Neural progenitor cell (in vitro differentiated cells): ENCODE data around the gene ITGAX. TPM values are rescaled to one million over a fixed set of nuclear protein-coding genes. Genes with fewer than 3 reads are reported as not detected.

Source experiments
- DNase-seq: peaks from one replicate; pipeline ENCODE4 v3.0.0-alpha.2; 2016; ENCODE audit warnings: low spot score
- H2AFZ ChIP-seq: fragments of 200-600 bp; sonication (generic); replicated peaks from 2 replicates; pipeline ENCODE4 v1.6.1; 2016; ENCODE audit warnings: antibody characterized with exemption
- H3F3A ChIP-seq: fragments of 200-600 bp; sonication (generic); 2 replicates; pipeline ENCODE4 v1.6.1; 2016; ENCODE audit warnings: antibody characterized with exemption, low read depth
- H3K27ac ChIP-seq: fragments of 200-600 bp; sonication (generic); 2 replicates; pipeline ENCODE4 v1.5.1; 2016; ENCODE audit warnings: mild to moderate bottlenecking
- H3K27me3 ChIP-seq: fragments of 200-600 bp; sonication (generic); 2 replicates; pipeline ENCODE4 v1.6.1; 2016; ENCODE audit warnings: mild to moderate bottlenecking, moderate library complexity
- H3K36me3 ChIP-seq: fragments of 200-600 bp; sonication (generic); 2 replicates; pipeline ENCODE4 v1.5.1; 2016
- H3K4me1 ChIP-seq: fragments of 200-600 bp; sonication (generic); 2 replicates; pipeline ENCODE4 v1.6.1; 2016; ENCODE audit warnings: mixed run types
- H3K4me2 ChIP-seq: fragments of 200-600 bp; sonication (generic); 2 replicates; pipeline ENCODE4 v1.6.1; 2016
- H3K4me3 ChIP-seq: fragments of 200-600 bp; sonication (generic); 2 replicates; pipeline ENCODE4 v1.5.1; 2016
- H3K79me2 ChIP-seq: fragments of 200-600 bp; sonication (generic); 2 replicates; pipeline ENCODE4 v1.6.1; 2016; ENCODE audit warnings: low read depth
- H3K9ac ChIP-seq: fragments of 200-600 bp; sonication (generic); 2 replicates; pipeline ENCODE4 v1.6.1; 2016
- H3K9me3 ChIP-seq: fragments of 200-600 bp; sonication (generic); 2 replicates; pipeline ENCODE4 v1.5.1; 2016; ENCODE audit warnings: low read depth
- H4K20me1 ChIP-seq: fragments of 200-600 bp; sonication (generic); 2 replicates; pipeline ENCODE4 v1.6.1; 2016; ENCODE audit warnings: low read depth
- H3K27ac Mint-ChIP-seq: 3 replicates; pipeline ENCODE4 v1.8.0; 2021; ENCODE audit warnings: mixed read lengths
- H3K27me3 Mint-ChIP-seq: 2 replicates; pipeline ENCODE4 v1.8.0; 2022; ENCODE audit warnings: low read depth, mild to moderate bottlenecking, inconsistent platforms, moderate library complexity, mixed read lengths; ENCODE audit not compliant: insufficient read depth
- H3K36me3 Mint-ChIP-seq: 3 replicates; pipeline ENCODE4 v1.8.0; 2021; ENCODE audit warnings: mixed read lengths
- H3K4me1 Mint-ChIP-seq: 3 replicates; pipeline ENCODE4 v1.8.0; 2021; ENCODE audit warnings: mixed read lengths
- H3K4me3 Mint-ChIP-seq: 3 replicates; pipeline ENCODE4 v1.8.0; 2021; ENCODE audit warnings: mild to moderate bottlenecking, moderate library complexity, mixed read lengths
- H3K9me3 Mint-ChIP-seq: 3 replicates; pipeline ENCODE4 v1.8.0; 2020; ENCODE audit warnings: mixed read lengths
- CTCF ChIP-seq: fragments of 200-600 bp; sonication (generic); IDR thresholded peaks from 2 replicates; pipeline ENCODE4 v1.5.1; 2017; ENCODE audit warnings: antibody characterized with exemption, mild to moderate bottlenecking
- EZH2 ChIP-seq: fragments of 200-600 bp; sonication (generic); IDR thresholded peaks from 2 replicates; pipeline ENCODE4 v1.6.1; 2017; ENCODE audit warnings: antibody characterized with exemption, mild to moderate bottlenecking, moderate library complexity
- EZH2phosphoT487 ChIP-seq: fragments of 200-600 bp; sonication (generic); IDR thresholded peaks from 2 replicates; pipeline ENCODE4 v1.6.1; 2017; ENCODE audit warnings: antibody characterized with exemption
- total RNA-seq: library from RNA; depleted of rRNA; stranded (reverse); fragments of >200 nt; gene quantifications from 2 replicates; pipeline ENCODE4 v1.2.3, GENCODE V29; 2015; ENCODE audit warnings: low replicate concordance

Gene ITGAX
- total RNA-seq, 1 donor from 2014 or later: not detected

GRCh38 chr16:31427441-31428278 is 72.7 kb downstream of the ITGAX start:
- no peak for TF ChIP-seq EZH2
- TF ChIP-seq CTCF: no peak
- no peak for TF ChIP-seq EZH2phosphoT487
- peaks cover 2% of the 10 kb centered on the region for H3K9me3 Mint-ChIP-seq

GRCh38 chr16:31428279-31428597 is 73.3 kb downstream of the ITGAX start, which contains the start of gene COX6A2:
Gene COX6A2 (minus strand): TSS chr16:31428360. CDS start chr16:31428325, 35 bp downstream.
- no peaks in the 10 kb centered on the region for H3K4me1 ChIP-seq
- Mint-ChIP-seq H3K27me3 (peaks cover 7% of the 10 kb centered on the region), H3K9me3 (peaks cover 2% of the 10 kb centered on the region), H3K27ac (no peak within 1 kb of the TSS), H3K4me1 (peaks cover 5% of the 10 kb centered on the region), H3K4me3 (no peak within 1 kb of the TSS), H3K36me3 (no peaks in the 10 kb centered on the region)
- no peak within 1 kb of the TSS for H3K4me3 ChIP-seq
- H3K27me3 ChIP-seq: peaks cover 7% of the 10 kb centered on the region
- no peaks in the 10 kb centered on the region for H3F3A ChIP-seq
- no peaks in the 10 kb centered on the region for H3K36me3 ChIP-seq
- no peaks in the 10 kb centered on the region for H4K20me1 ChIP-seq
- no peak within 1 kb of the TSS for H3K4me2 ChIP-seq
- H3K9ac ChIP-seq: no peak within 1 kb of the TSS
- DNase-seq: no peak
- no peak within 1 kb of the TSS for H2AFZ ChIP-seq
- TF ChIP-seq CTCF: no peak
- no peak for TF ChIP-seq EZH2phosphoT487
- TF ChIP-seq EZH2: no peak
- no peak within 1 kb of the TSS for H3K27ac ChIP-seq
- H3K9me3 ChIP-seq: no peaks in the 10 kb centered on the region
- no peaks in the 10 kb centered on the region for H3K79me2 ChIP-seq

More at GRCh38 chr16:31427441-31428278, 72.7 kb downstream of the ITGAX start:
- Histone ChIP-seq H4K20me1 (no peaks in the 10 kb centered on the region), H3F3A (no peaks in the 10 kb centered on the region), H3K27ac (no peak overlapping the region), H3K9ac (no peak overlapping the region), H3K36me3 (no peaks in the 10 kb centered on the region), H3K4me1 (no peaks in the 10 kb centered on the region), H3K27me3 (peaks cover 7% of the 10 kb centered on the region), H2AFZ (no peak overlapping the region), H3K4me3 (no peak overlapping the region), H3K9me3 (no peaks in the 10 kb centered on the region), H3K79me2 (no peaks in the 10 kb centered on the region), H3K4me2 (no peak overlapping the region)
- H3K4me3 Mint-ChIP-seq: no peak overlapping the region
- no peak overlapping the region for H3K27ac Mint-ChIP-seq
- peaks cover 7% of the 10 kb centered on the region for H3K27me3 Mint-ChIP-seq
- no peak for DNase-seq
- peaks cover 5% of the 10 kb centered on the region for H3K4me1 Mint-ChIP-seq
- H3K36me3 Mint-ChIP-seq: no peaks in the 10 kb centered on the region

GRCh38 chr16:31428638-31429247 is 73.8 kb downstream of the ITGAX start:
- Histone ChIP-seq H3K4me2 (no peak overlapping the region), H4K20me1 (no peaks in the 10 kb centered on the region), H3F3A (no peaks in the 10 kb centered on the region), H3K27ac (no peak overlapping the region), H3K9me3 (no peaks in the 10 kb centered on the region), H3K4me3 (no peak overlapping the region), H3K79me2 (no peaks in the 10 kb centered on the region), H3K9ac (no peak overlapping the region), H3K36me3 (no peaks in the 10 kb centered on the region), H3K4me1 (no peaks in the 10 kb centered on the region), H3K27me3 (peaks cover 7% of the 10 kb centered on the region), H2AFZ (no peak overlapping the region)
- Mint-ChIP-seq H3K4me1 (peaks cover 8% of the 10 kb centered on the region), H3K4me3 (no peak overlapping the region), H3K27me3 (peaks cover 7% of the 10 kb centered on the region), H3K36me3 (no peaks in the 10 kb centered on the region), H3K9me3 (peaks cover 2% of the 10 kb centered on the region), H3K27ac (no peak overlapping the region)
- TF ChIP-seq EZH2phosphoT487: no peak
- TF ChIP-seq EZH2: no peak
- TF ChIP-seq CTCF: no peak
- no peak for DNase-seq
